Measurements from ENCODE around the gene TAF1A.

DNA sequence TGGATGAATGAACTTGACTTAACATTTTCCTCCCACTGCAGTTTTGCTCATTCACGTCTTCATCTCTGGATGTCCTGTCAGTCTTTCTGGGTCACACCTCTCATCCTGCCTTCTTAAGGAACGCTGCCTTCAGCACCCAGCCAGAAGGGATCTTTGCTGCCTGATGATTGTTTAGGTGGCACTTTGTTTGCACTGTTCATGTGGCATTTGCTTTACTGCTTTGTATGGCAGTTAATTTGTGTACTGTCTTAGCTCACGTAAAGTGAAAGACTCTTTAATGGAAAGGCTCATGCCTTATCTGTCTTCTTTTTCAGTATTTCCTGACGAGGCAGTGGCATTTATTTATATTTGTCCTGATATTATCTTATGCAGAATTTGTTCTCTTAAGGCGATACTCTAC lies 33.0 kb upstream of the TAF1A start:
- TF ChIP-seq, protein P1, sequence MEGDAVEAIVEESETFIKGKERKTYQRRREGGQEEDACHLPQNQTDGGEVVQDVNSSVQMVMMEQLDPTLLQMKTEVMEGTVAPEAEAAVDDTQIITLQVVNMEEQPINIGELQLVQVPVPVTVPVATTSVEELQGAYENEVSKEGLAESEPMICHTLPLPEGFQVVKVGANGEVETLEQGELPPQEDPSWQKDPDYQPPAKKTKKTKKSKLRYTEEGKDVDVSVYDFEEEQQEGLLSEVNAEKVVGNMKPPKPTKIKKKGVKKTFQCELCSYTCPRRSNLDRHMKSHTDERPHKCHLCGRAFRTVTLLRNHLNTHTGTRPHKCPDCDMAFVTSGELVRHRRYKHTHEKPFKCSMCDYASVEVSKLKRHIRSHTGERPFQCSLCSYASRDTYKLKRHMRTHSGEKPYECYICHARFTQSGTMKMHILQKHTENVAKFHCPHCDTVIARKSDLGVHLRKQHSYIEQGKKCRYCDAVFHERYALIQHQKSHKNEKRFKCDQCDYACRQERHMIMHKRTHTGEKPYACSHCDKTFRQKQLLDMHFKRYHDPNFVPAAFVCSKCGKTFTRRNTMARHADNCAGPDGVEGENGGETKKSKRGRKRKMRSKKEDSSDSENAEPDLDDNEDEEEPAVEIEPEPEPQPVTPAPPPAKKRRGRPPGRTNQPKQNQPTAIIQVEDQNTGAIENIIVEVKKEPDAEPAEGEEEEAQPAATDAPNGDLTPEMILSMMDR (conservative IDR thresholded peaks at IDR 0.05; ENCODE audit: low read depth, low read length): no peak
- TF ChIP-seq EZH2 (IDR thresholded peaks at IDR 0.05; ENCODE audit: borderline replicate concordance, low read depth, low read length, poor library complexity, severe bottlenecking): no peak
